A549 (cell line): ENCODE results near the gene DIRAS3.
"Not testable (repeated sequence)": the region's sequence is repeated elsewhere in the genome, so short reads cannot be mapped to it uniquely, and the experiment has no call there.

Source experiments
- CHD2 ChIP-seq: fragments of 150-350 bp; IDR thresholded peaks from 2 replicates; pipeline ENCODE4 v1.6.1; 2014; ENCODE audit warnings: low read length; ENCODE audit not compliant: partially characterized antibody
- CTCF ChIP-seq: fragments of >200 bp; sonication (Bioruptor Twin); formaldehyde crosslinking; IDR thresholded peaks from 3 replicates; pipeline ENCODE4 v1.5.1; 2016
- E2F6 ChIP-seq: IDR thresholded peaks from 2 replicates; pipeline ENCODE4 v1.6.1; 2012; ENCODE audit warnings: low read depth, borderline replicate concordance
- EP300 ChIP-seq, 2 experiments: fragments of >200 bp; sonication (Bioruptor Twin); formaldehyde crosslinking; IDR thresholded peaks; 2 replicates in 1 of 2; 3 replicates in 1 of 2; pipeline ENCODE4 v1.6.1; 2016 to 2017
- HMGXB4 ChIP-seq: fragments of 250-450 bp; sonication (Bioruptor Pico); IDR thresholded peaks from 2 replicates; pipeline ENCODE4 v1.5.0; 2021; ENCODE audit warnings: mild to moderate bottlenecking, moderate library complexity, borderline replicate concordance
- MAX ChIP-seq: IDR thresholded peaks from 2 replicates; pipeline ENCODE4 v1.6.1; 2012
- POLR2A ChIP-seq: IDR thresholded peaks from 2 replicates; pipeline ENCODE4 v1.6.1; 2012; ENCODE audit warnings: mild to moderate bottlenecking, low read length
- RFX5 ChIP-seq: fragments of 450-650 bp; IDR thresholded peaks from 2 replicates; pipeline ENCODE4 v1.7.1; 2014; ENCODE audit warnings: antibody characterized with exemption, mild to moderate bottlenecking, moderate library complexity
- SMC3 ChIP-seq: fragments of >200 bp; sonication (Bioruptor Twin); formaldehyde crosslinking; IDR thresholded peaks from 3 replicates; pipeline ENCODE4 v1.6.1; 2018; ENCODE audit warnings: inconsistent platforms

- not testable (repeated sequence) for TF ChIP-seq MAX; E2F6; POLR2A; CTCF; RFX5; EP300 (IDR thresholded peaks at IDR 0.05); SMC3; HMGXB4 (CRISPR knock-in tag); CHD2
Measured at GRCh38 chr1:68058053-68058452, 7.6 kb upstream of the DIRAS3 start.
